Effector memory CD8-positive, alpha-beta T cell (primary cell): ENCODE data around the gene C18orf54.
A peak's percentile ranks its signal among the peaks of the same experiment; 100 is the strongest.

ENCODE experiments used
- ATAC-seq: fragments of 150-1000 bp; cut with Tn5 transposase; replicated peaks from 2 replicates; pipeline ENCODE4 v1.10.0; 2021; ENCODE audit warnings: mild to moderate bottlenecking, moderate library complexity
- DNase-seq, 3 experiments: peaks; one replicate each; pipeline ENCODE4 v3.0.0; 2021
- H3K27ac Mint-ChIP-seq, 2 donors: one replicate each; pipeline ENCODE4 v1.8.0; 2022; ENCODE audit warnings: mild to moderate bottlenecking in 2 of 2, mixed read lengths in 2 of 2, moderate library complexity in 2 of 2
- H3K27me3 Mint-ChIP-seq, 2 donors: one replicate each; pipeline ENCODE4 v1.8.0; 2022; ENCODE audit warnings: mixed read lengths in 2 of 2
- H3K36me3 Mint-ChIP-seq: one replicate; pipeline ENCODE4 v1.8.0; 2022; ENCODE audit warnings: mild to moderate bottlenecking, moderate library complexity, mixed read lengths; ENCODE audit not compliant: insufficient read depth
- H3K4me1 Mint-ChIP-seq, 2 donors: one replicate each; pipeline ENCODE4 v1.8.0; 2022; ENCODE audit warnings: low read depth in 2 of 2, mixed read lengths in 2 of 2
- H3K4me3 Mint-ChIP-seq, 2 donors: one replicate each; pipeline ENCODE4 v1.8.0; 2022; ENCODE audit warnings: mild to moderate bottlenecking in 2 of 2, mixed read lengths in 2 of 2, moderate library complexity in 2 of 2
- H3K9me3 Mint-ChIP-seq, 2 donors: one replicate each; pipeline ENCODE4 v1.8.0; 2022; ENCODE audit warnings: mixed read lengths in 2 of 2

Gene C18orf54

GRCh38 chr18:54392543-54393023 lies 34.9 kb downstream of the C18orf54 start:
- DNase-seq (peak in 1 of 3 experiments; percentile 4), ATAC-seq (peak; percentile 73)
- no peak overlapping the region for H3K27ac Mint-ChIP-seq
- H3K27me3 Mint-ChIP-seq: peaks cover 6 to 19% of the 10 kb centered on the region in 2 donors
- H3K9me3 Mint-ChIP-seq: no peaks in the 10 kb centered on the region
- H3K4me3 Mint-ChIP-seq: no peak overlapping the region
- peaks cover 3% of the 10 kb centered on the region for H3K36me3 Mint-ChIP-seq
- peaks cover 0 to 8% of the 10 kb centered on the region in 2 donors for H3K4me1 Mint-ChIP-seq

GRCh38 chr18:54393648-54394294 lies 36.1 kb downstream of the C18orf54 start:
- ATAC-seq (no peak), DNase-seq (no peak)
- H3K36me3 Mint-ChIP-seq: peaks cover 1% of the 10 kb centered on the region
- H3K9me3 Mint-ChIP-seq: no peaks in the 10 kb centered on the region
- no peak overlapping the region for H3K4me3 Mint-ChIP-seq
- peaks cover 0 to 4% of the 10 kb centered on the region in 2 donors for H3K4me1 Mint-ChIP-seq
- H3K27ac Mint-ChIP-seq: no peak overlapping the region
- H3K27me3 Mint-ChIP-seq: peaks cover 6 to 14% of the 10 kb centered on the region in 2 donors

GRCh38 chr18:54396760-54397159 lies 39.1 kb downstream of the C18orf54 start:
- DNase-seq: no peak
- H3K36me3 Mint-ChIP-seq: no peaks in the 10 kb centered on the region
- H3K27ac Mint-ChIP-seq: no peak overlapping the region

GRCh38 chr18:54405290-54405689 lies 47.6 kb downstream of the C18orf54 start:
- no peak overlapping the region for H3K4me3 Mint-ChIP-seq
- no peaks in the 10 kb centered on the region for H3K4me1 Mint-ChIP-seq
- H3K27me3 Mint-ChIP-seq: peaks cover 29 to 52% of the 10 kb centered on the region in 2 donors
- H3K9me3 Mint-ChIP-seq: no peaks in the 10 kb centered on the region
- H3K27ac Mint-ChIP-seq: no peak overlapping the region
- ATAC-seq: no peak
- no peaks in the 10 kb centered on the region for H3K36me3 Mint-ChIP-seq
- DNase-seq: no peak

More at GRCh38 chr18:54396760-54397159, 39.1 kb downstream of the C18orf54 start:
- Mint-ChIP-seq H3K4me3 (no peak overlapping the region), H3K27me3 (no peaks in the 10 kb centered on the region), H3K4me1 (peaks cover 0 to 2% of the 10 kb centered on the region in 2 donors), H3K9me3 (no peaks in the 10 kb centered on the region)
- no peak for ATAC-seq

GRCh38 chr18:54411781-54412180 lies 54.1 kb downstream of the C18orf54 start:
- peaks cover 12 to 52% of the 10 kb centered on the region in 2 donors for H3K27me3 Mint-ChIP-seq
- DNase-seq: no peak
- no peaks in the 10 kb centered on the region for H3K9me3 Mint-ChIP-seq
- H3K4me1 Mint-ChIP-seq: no peaks in the 10 kb centered on the region
- ATAC-seq: no peak
- no peak overlapping the region for H3K27ac Mint-ChIP-seq
- H3K4me3 Mint-ChIP-seq: no peak overlapping the region
- no peaks in the 10 kb centered on the region for H3K36me3 Mint-ChIP-seq

DNA sequence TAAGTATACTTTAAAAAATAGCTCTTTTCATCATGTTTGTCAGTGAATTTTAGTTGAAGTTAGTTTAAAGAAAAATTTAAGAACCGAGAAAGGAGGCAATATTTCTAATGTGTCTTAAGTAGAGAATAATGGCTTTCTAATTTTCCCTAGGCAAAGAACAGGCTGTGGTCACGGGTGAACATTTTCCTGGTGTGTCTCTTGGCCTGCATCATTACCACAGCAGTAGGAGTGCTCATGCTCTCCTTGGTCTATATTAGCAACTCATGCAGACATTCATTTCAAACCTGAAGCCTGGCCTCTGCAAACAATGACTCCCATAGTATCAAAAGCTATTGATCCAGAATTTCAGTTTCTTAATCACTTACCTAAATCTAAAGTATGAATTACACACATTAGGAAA lies 57.4 kb downstream of the C18orf54 start:
- Mint-ChIP-seq H3K27ac (no peak overlapping the region), H3K27me3 (peaks cover 13 to 54% of the 10 kb centered on the region in 2 donors), H3K36me3 (no peaks in the 10 kb centered on the region), H3K4me1 (no peaks in the 10 kb centered on the region), H3K4me3 (no peak overlapping the region), H3K9me3 (no peaks in the 10 kb centered on the region)
- DNase-seq (no peak), ATAC-seq (no peak)

- Mint-ChIP-seq H3K36me3 (no peaks in the 10 kb centered on the region), H3K4me3 (no peak overlapping the region), H3K4me1 (no peaks in the 10 kb centered on the region), H3K9me3 (no peaks in the 10 kb centered on the region), H3K27ac (no peak overlapping the region), H3K27me3 (peaks cover 18 to 49% of the 10 kb centered on the region in 2 donors)
- no peak for DNase-seq
- no peak for ATAC-seq
These were observed 58.7 kb downstream of the C18orf54 start for GRCh38 chr18:54416436-54416835.

DNA sequence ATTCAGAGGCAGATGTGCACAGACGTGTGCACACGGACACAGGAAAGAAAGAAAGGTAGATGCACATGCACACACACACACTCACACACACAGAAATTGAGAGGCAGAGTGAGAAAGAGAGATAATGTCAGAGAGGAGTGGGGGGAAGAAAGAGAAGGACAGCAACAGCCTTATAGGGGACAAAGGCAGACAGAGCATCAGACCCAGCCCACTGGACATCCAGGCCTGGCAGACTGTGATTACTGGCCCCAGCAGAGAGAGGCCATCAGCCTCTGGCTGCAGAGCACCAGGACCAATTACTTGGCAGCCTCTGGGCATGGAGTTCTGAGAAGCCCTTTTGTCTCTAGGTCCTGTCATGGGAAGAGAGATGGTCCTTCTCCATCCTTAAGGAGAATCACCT lies 66.1 kb downstream of the C18orf54 start:
- Mint-ChIP-seq H3K27ac (no peak overlapping the region), H3K4me1 (no peaks in the 10 kb centered on the region), H3K4me3 (no peak overlapping the region), H3K27me3 (peaks cover 30 to 34% of the 10 kb centered on the region in 2 donors), H3K9me3 (no peaks in the 10 kb centered on the region), H3K36me3 (no peaks in the 10 kb centered on the region)
- DNase-seq: no peak
- ATAC-seq: no peak

GRCh38 chr18:54426085-54426665 lies 68.5 kb downstream of the C18orf54 start:
- H3K9me3 Mint-ChIP-seq: no peaks in the 10 kb centered on the region
- no peak overlapping the region for H3K4me3 Mint-ChIP-seq
- ATAC-seq (no peak), DNase-seq (no peak)
- no peak overlapping the region for H3K27ac Mint-ChIP-seq
- H3K4me1 Mint-ChIP-seq: no peaks in the 10 kb centered on the region
- H3K27me3 Mint-ChIP-seq: peaks cover 20 to 23% of the 10 kb centered on the region in 2 donors
- H3K36me3 Mint-ChIP-seq: no peaks in the 10 kb centered on the region
